HepG2 (cell line): Measurements from ENCODE around the gene CDC34. TPM values are rescaled to one million over a fixed set of nuclear protein-coding genes. Genes with fewer than 3 reads are reported as not detected.
A peak's percentile ranks its signal among the peaks of the same experiment; 100 is the strongest.

Source experiments
- EED ChIP-seq: sonication (generic); formaldehyde crosslinking; IDR thresholded peaks from 2 replicates; pipeline ENCODE4 v1.5.0; 2020; ENCODE audit warnings: mild to moderate bottlenecking, missing genetic modification reagents
- FOXC1 ChIP-seq: sonication (generic); formaldehyde crosslinking; IDR thresholded peaks from 2 replicates; pipeline ENCODE4 v1.8.0; 2022; ENCODE audit warnings: mild to moderate bottlenecking, missing genetic modification reagents, borderline replicate concordance
- FOXP1 ChIP-seq, 2 experiments: fragments of 450-650 bp in 1 of 2; IDR thresholded peaks; 2 replicates each; pipeline ENCODE4 v1.6.1; 2017 to 2018; ENCODE audit warnings: antibody characterized with exemption in 1 of 2
- MBD4 ChIP-seq: IDR thresholded peaks from 2 replicates; pipeline ENCODE4 v1.6.1; 2012; ENCODE audit warnings: low read length, inconsistent platforms, borderline replicate concordance
- TGIF2 ChIP-seq: IDR thresholded peaks from 2 replicates; pipeline ENCODE4 v1.6.1; 2016; ENCODE audit warnings: control low read depth, missing compliant biosample characterization
- UBTF ChIP-seq: sonication (generic); formaldehyde crosslinking; IDR thresholded peaks from 2 replicates; pipeline ENCODE4 v1.4.0; 2020; ENCODE audit warnings: mild to moderate bottlenecking, missing genetic modification reagents
- ZNF557 ChIP-seq: sonication (generic); formaldehyde crosslinking; IDR thresholded peaks from 2 replicates; pipeline ENCODE4 v1.4.0; 2020; ENCODE audit warnings: missing genetic modification reagents
- ZNF563 ChIP-seq: sonication (generic); formaldehyde crosslinking; IDR thresholded peaks from 2 replicates; pipeline ENCODE4 v1.8.0; 2022; ENCODE audit warnings: mild to moderate bottlenecking, moderate library complexity, missing genetic modification reagents
- ZNF567 ChIP-seq: sonication (generic); formaldehyde crosslinking; IDR thresholded peaks from 2 replicates; pipeline ENCODE4 v1.8.1; 2023; ENCODE audit warnings: mild to moderate bottlenecking, missing genetic modification reagents, borderline replicate concordance
- ZNF660 ChIP-seq: sonication (generic); formaldehyde crosslinking; IDR thresholded peaks from 2 replicates; pipeline ENCODE4 v1.5.1; 2020; ENCODE audit warnings: mild to moderate bottlenecking, low read depth, missing genetic modification reagents, borderline replicate concordance
- ZNF737 ChIP-seq: sonication (generic); formaldehyde crosslinking; IDR thresholded peaks from 2 replicates; pipeline ENCODE4 v1.5.0; 2020; ENCODE audit warnings: missing genetic modification reagents, mild to moderate bottlenecking, borderline replicate concordance
- ZXDC ChIP-seq: sonication (generic); formaldehyde crosslinking; IDR thresholded peaks from 2 replicates; pipeline ENCODE4 v1.5.0; 2020; ENCODE audit warnings: mild to moderate bottlenecking, missing genetic modification reagents
- polyA plus RNA-seq, 8 experiments: library from polyadenylated mRNA; depleted of rRNA in 3 of 8; stranded (reverse) in 7 of 8; unstranded in 1 of 8; fragments of >200 nt; fragmentation: Illumina TruSeq in 4 of 8; extraction: Trizol in 4 of 8; gene quantifications; 2 replicates each; pipeline versions ENCODE4 v1.2.1 to v1.2.3, GENCODE V29; 2011 to 2016; ENCODE audit warnings: low read depth in 4 of 8, missing spikeins in 1 of 8, mixed read lengths in 1 of 8; ENCODE audit not compliant: insufficient read depth in 1 of 8
- total RNA-seq, 5 experiments: library from RNA; depleted of rRNA; stranded (reverse); fragments of >200 nt; fragmentation: Illumina TruSeq; extraction: Trizol; gene quantifications; 2 replicates each; pipeline ENCODE4 v1.2.3, GENCODE V29; 2016; ENCODE audit warnings: low read depth in 1 of 5
- TF ChIP-seq, protein P1 (sequence below): sonication (generic); formaldehyde crosslinking; IDR thresholded peaks from 2 replicates; pipeline ENCODE4 v1.5.0; 2020; ENCODE audit warnings: missing genetic modification reagents
- TF ChIP-seq, protein P2 (sequence below): sonication (generic); formaldehyde crosslinking; IDR thresholded peaks from 2 replicates; pipeline ENCODE4 v1.4.0; 2020; ENCODE audit warnings: mild to moderate bottlenecking, missing genetic modification reagents
- TF ChIP-seq, protein P3 (sequence below): IDR thresholded peaks from 2 replicates; pipeline ENCODE4 v1.6.1; 2016; ENCODE audit warnings: missing compliant biosample characterization, missing genetic modification reagents, borderline replicate concordance
- TF ChIP-seq, protein P4 (sequence below): sonication (generic); formaldehyde crosslinking; IDR thresholded peaks from 2 replicates; pipeline ENCODE4 v1.4.0; 2020; ENCODE audit warnings: missing genetic modification reagents, borderline replicate concordance

CDC34 gene
- total and polyA plus RNA-seq, 2 of the 13 experiments (the other 11 are each of a cell fraction or from before 2014, with no cell fraction given), result 138 to 150 TPM

DNA sequence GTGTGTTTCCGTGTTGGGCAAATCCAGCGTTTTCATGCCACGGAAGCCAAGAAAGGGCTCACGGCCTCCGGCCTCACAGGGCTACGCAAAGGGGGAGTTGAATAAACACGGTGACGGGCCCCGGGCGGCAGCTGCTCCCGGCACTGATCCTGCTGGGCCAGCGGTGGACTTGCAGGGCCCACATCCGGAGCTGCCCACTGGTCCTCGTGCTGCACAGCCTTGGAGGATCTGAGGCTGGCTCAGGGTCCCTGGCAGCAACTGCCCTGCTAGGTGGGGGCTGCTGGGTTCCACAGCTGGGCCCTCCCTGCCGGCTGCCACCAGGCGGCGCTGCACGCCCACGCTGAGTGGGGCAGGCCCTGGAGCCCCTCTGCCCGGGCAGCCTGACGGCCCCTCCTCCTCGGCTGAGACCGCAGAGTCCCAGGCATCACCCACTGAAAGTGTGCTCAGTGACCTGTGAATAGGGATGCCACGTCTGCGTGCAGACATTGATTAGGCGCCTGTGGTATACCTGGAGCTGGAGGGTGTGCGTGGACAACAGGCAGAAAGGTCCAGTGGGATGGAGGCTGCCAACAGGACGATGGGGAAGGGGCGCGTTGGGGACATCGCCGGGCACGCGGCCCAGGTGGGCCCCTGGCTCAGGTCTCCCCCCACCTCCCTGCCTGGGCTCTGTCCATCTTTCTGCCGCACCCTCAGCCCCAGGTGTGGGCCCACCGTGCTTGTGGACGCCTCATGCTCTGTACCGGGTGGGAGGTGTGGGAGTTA lies 52.9 kb downstream of the CDC34 start (continued):
- TF ChIP-seq ZNF737 (CRISPR knock-in tag), result no peak
- peak; percentile 61; the same call in 1 of the 2 replicates for TF ChIP-seq MBD4
- peak; percentile 93 for TF ChIP-seq ZNF563 (CRISPR knock-in tag)
- TF ChIP-seq, protein P1, sequence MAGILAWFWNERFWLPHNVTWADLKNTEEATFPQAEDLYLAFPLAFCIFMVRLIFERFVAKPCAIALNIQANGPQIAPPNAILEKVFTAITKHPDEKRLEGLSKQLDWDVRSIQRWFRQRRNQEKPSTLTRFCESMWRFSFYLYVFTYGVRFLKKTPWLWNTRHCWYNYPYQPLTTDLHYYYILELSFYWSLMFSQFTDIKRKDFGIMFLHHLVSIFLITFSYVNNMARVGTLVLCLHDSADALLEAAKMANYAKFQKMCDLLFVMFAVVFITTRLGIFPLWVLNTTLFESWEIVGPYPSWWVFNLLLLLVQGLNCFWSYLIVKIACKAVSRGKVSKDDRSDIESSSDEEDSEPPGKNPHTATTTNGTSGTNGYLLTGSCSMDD (CRISPR knock-in tag), result 0 out of 2 replicates have a peak, but pooled peaks have one; percentile 44
- TF ChIP-seq, protein P2, sequence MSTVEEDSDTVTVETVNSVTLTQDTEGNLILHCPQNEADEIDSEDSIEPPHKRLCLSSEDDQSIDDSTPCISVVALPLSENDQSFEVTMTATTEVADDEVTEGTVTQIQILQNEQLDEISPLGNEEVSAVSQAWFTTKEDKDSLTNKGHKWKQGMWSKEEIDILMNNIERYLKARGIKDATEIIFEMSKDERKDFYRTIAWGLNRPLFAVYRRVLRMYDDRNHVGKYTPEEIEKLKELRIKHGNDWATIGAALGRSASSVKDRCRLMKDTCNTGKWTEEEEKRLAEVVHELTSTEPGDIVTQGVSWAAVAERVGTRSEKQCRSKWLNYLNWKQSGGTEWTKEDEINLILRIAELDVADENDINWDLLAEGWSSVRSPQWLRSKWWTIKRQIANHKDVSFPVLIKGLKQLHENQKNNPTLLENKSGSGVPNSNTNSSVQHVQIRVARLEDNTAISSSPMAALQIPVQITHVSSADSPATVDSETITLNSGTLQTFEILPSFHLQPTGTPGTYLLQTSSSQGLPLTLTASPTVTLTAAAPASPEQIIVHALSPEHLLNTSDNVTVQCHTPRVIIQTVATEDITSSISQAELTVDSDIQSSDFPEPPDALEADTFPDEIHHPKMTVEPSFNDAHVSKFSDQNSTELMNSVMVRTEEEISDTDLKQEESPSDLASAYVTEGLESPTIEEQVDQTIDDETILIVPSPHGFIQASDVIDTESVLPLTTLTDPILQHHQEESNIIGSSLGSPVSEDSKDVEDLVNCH (CRISPR knock-in tag), result no peak
- TF ChIP-seq, protein P3, sequence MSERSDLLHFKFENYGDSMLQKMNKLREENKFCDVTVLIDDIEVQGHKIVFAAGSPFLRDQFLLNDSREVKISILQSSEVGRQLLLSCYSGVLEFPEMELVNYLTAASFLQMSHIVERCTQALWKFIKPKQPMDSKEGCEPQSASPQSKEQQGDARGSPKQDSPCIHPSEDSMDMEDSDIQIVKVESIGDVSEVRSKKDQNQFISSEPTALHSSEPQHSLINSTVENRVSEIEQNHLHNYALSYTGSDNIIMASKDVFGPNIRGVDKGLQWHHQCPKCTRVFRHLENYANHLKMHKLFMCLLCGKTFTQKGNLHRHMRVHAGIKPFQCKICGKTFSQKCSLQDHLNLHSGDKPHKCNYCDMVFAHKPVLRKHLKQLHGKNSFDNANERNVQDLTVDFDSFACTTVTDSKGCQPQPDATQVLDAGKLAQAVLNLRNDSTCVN, result no peak; the same call in 1 of the 2 replicates
- TF ChIP-seq FOXP1 (IDR thresholded peaks at IDR 0.05), result no peak
- TF ChIP-seq FOXP1 (CRISPR knock-in tag; IDR thresholded peaks at IDR 0.05), result no peak
- TF ChIP-seq EED (CRISPR knock-in tag), result 0 out of 2 replicates have a peak, but pooled peaks have one; percentile 69
- TF ChIP-seq FOXC1 (CRISPR knock-in tag), result 0 out of 2 replicates have a peak, but pooled peaks have one; percentile 36
- TF ChIP-seq UBTF (CRISPR knock-in tag), result peak; percentile 55
- peak; percentile 84; the same call in 1 of the 2 replicates for TF ChIP-seq ZNF567
- TF ChIP-seq ZNF557 (CRISPR knock-in tag), result no peak
- 0 out of 2 replicates have a peak, but pooled peaks have one; percentile 62 for TF ChIP-seq TGIF2 (CRISPR knock-in tag)
- TF ChIP-seq, protein P4, sequence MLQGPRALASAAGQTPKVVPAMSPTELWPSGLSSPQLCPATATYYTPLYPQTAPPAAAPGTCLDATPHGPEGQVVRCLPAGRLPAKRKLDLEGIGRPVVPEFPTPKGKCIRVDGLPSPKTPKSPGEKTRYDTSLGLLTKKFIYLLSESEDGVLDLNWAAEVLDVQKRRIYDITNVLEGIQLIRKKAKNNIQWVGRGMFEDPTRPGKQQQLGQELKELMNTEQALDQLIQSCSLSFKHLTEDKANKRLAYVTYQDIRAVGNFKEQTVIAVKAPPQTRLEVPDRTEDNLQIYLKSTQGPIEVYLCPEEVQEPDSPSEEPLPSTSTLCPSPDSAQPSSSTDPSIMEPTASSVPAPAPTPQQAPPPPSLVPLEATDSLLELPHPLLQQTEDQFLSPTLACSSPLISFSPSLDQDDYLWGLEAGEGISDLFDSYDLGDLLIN (CRISPR knock-in tag), result 0 out of 2 replicates have a peak, but pooled peaks have one; percentile 17
- TF ChIP-seq ZXDC (CRISPR knock-in tag), result peak; percentile 55; the same call in 1 of the 2 replicates
- 0 out of 2 replicates have a peak, but pooled peaks have one; percentile 28 for TF ChIP-seq ZNF660 (CRISPR knock-in tag)
